ENCODE measurements around the gene ZC3H11A. TPM values are rescaled to one million over a fixed set of nuclear protein-coding genes. Genes with fewer than 3 reads are reported as not detected.

The ZC3H11A gene
- polyA plus RNA-seq, 4 donors: 127 to 163 (median 145) TPM

- DNase-seq (ENCODE audit: low read depth in 4 of 4, low spot score in 2 of 4): peak in 1 of 4 donors; percentile 23
Observed at GRCh38 chr1:203839081-203839480, 43.7 kb downstream of the ZC3H11A start.

- DNase-seq (ENCODE audit: low read depth in 4 of 4, low spot score in 2 of 4): no peak
Observed at GRCh38 chr1:203840208-203840808, 44.9 kb downstream of the ZC3H11A start.

DNA sequence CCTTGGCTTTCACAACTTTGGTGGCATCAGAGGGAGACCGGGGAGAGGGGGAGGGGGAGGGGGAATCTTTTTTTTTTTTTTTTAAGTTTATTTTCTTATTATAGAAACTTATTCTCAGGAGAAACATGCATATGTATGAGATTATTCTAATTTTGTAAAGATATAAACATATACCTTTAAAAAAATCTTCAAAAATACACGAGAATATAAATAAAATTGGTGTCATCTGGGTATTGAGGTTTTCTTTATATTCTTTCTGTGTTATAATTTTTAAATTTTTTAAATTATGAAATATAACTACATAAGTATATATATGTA lies 47.1 kb downstream of the ZC3H11A start:
- DNase-seq (ENCODE audit: low read depth in 4 of 4, low spot score in 2 of 4): no peak

DNA sequence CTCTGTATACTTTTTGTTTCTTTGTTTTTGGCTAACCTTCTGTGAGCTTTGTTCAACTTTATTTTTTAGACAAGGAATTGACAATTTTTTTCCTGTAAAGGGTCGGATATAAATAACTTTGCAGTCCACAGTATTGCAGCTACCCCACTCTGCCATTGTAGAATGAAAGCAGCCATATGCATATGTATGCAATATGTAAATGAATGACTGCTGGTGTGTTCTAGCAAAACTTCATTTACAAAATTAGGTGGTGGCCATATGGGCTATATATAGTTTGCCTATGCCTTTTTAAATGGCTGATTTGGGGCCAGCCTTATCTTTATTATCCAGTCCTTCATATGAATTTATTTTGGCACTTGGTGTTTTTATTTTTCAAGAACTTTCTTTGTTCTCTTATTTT lies 48.0 kb downstream of the ZC3H11A start:
- no peak for DNase-seq (ENCODE audit: low read depth in 4 of 4, low spot score in 2 of 4)

Other genes with a start within 250 kb of the ZC3H11A start
- 10 to 100 TPM; 57.4 to 69.6 (median 62.3) TPM for gene ATP2B4, start 168.8 kb upstream of the ZC3H11A start, polyA plus RNA-seq (ENCODE audit: insufficient read length in 4 of 4)
- gene LAX1, start 30.4 kb upstream of the ZC3H11A start, polyA plus RNA-seq (ENCODE audit: insufficient read length in 4 of 4): under 1 TPM in 3 of 4 donors, not detected in 1; 0.16 to 0.22 (median 0.17) TPM
- 10 to 100 TPM; 11.5 to 27.2 (median 15.7) TPM for gene ZBED6, start within 50 bp of the ZC3H11A start, polyA plus RNA-seq (ENCODE audit: insufficient read length in 4 of 4)
- 100 to 1,000 TPM; 225 to 307 (median 270) TPM for gene SNRPE, start 66.0 kb downstream of the ZC3H11A start, polyA plus RNA-seq (ENCODE audit: insufficient read length in 4 of 4)